Heart left ventricle (tissue), 16 donors: ENCODE measurements around the gene SMC5. TPM values are rescaled to one million over a fixed set of nuclear protein-coding genes. Genes with fewer than 3 reads are reported as not detected.

Source experiments
- ATAC-seq, 4 donors: fragments of 200-7000 bp; cut with Tn5 transposase; one replicate each; pipeline ENCODE4 v1.9.1; 2020 to 2022; ENCODE audit warnings: moderate library complexity in 4 of 4, mild to moderate bottlenecking in 3 of 4, moderate number of reproducible peaks in 1 of 4
- DNase-seq, 5 donors: peaks; one replicate each; pipeline ENCODE4 v3.0.0-alpha.2; 2020
- H3K27ac ChIP-seq, 12 donors: fragments of 200-600 bp; sonication (generic) in 4 of 12; one replicate each; pipeline versions ENCODE4 v1.5.0 to v1.8.0; 2016 to 2022; ENCODE audit warnings: mild to moderate bottlenecking in 2 of 12
- H3K27me3 ChIP-seq, 9 donors: fragments of 200-600 bp; sonication (generic) in 2 of 9; one replicate each; pipeline versions ENCODE4 v1.5.1 to v1.8.0; 2016 to 2022; ENCODE audit warnings: mild to moderate bottlenecking in 3 of 9
- H3K36me3 ChIP-seq, 9 donors: fragments of 200-600 bp; sonication (generic) in 2 of 9; one replicate each; pipeline versions ENCODE4 v1.5.0 to v1.8.0; 2018 to 2022; ENCODE audit warnings: mild to moderate bottlenecking in 2 of 9
- H3K4me1 ChIP-seq, 12 donors: fragments of 200-600 bp; sonication (generic) in 4 of 12; one replicate each; pipeline versions ENCODE4 v1.5.0 to v1.8.0; 2016 to 2022; ENCODE audit warnings: mild to moderate bottlenecking in 3 of 12
- H3K4me3 ChIP-seq, 12 donors: fragments of 200-600 bp; sonication (generic) in 4 of 12; one replicate each; pipeline versions ENCODE4 v1.5.0 to v1.8.0; 2017 to 2022; ENCODE audit warnings: mild to moderate bottlenecking in 9 of 12, moderate library complexity in 4 of 12
- H3K9me3 ChIP-seq, 12 donors: fragments of 200-600 bp; sonication (generic) in 4 of 12; one replicate each; pipeline versions ENCODE4 v1.5.0 to v1.8.0; 2016 to 2022; ENCODE audit warnings: mild to moderate bottlenecking in 1 of 12
- POLR2A ChIP-seq, 2 donors: fragments of 450-650 bp; IDR thresholded peaks; one replicate each; pipeline ENCODE4 v1.6.1; 2017; ENCODE audit warnings: antibody characterized with exemption in 2 of 2, mild to moderate bottlenecking in 2 of 2, moderate library complexity in 2 of 2
- WGBS, 4 donors: extraction: QIAGEN DNeasy Blood & Tissue Kit in 2 of 4; methylation state at CpG; one replicate each; pipeline versions ENCODE4 v1.1.5 to v1.1.7; 2013 to 2018; 5-methylcytosine and 5-hydroxymethylcytosine counted together
- intact Hi-C, 10 donors: fragments of 100-400 bp; cut with DNase I; formaldehyde crosslinking; loops; one replicate each; pipeline versions ENCODE4 v1.11.1 to v1.14.2; 2022
- long read RNA-seq, 3 donors: library from polyadenylated mRNA; unstranded; transcript quantifications; one replicate each; pipeline ENCODE4 v2.0.0, GENCODE V29; 2020 to 2021
- polyA plus RNA-seq, 2 donors: library from polyadenylated mRNA; stranded (reverse); fragments of 200-250 nt; gene quantifications; one replicate each; pipeline ENCODE4 v1.2.3, GENCODE V29; 2013
- total RNA-seq, 9 donors: library from RNA; depleted of rRNA in 2 of 9; stranded (reverse); fragments of >200 nt in 2 of 9; fragmentation: NEBNext Ultra II Directional in 3 of 9; extraction: Animal tissue kit (Norgen Biotek cat#: 25700) in 3 of 9; gene quantifications; one replicate each; pipeline versions ENCODE4 v1.1.0 to v1.2.4, GENCODE V29; 2016 to 2023
- TF ChIP-seq, protein P1 (sequence below), 12 donors: fragments of 200-600 bp; sonication (generic) in 4 of 12; IDR thresholded peaks; one replicate each; pipeline versions ENCODE4 v1.5.0 to v1.8.0; 2018 to 2022; ENCODE audit warnings: antibody characterized with exemption in 12 of 12, mild to moderate bottlenecking in 5 of 12
- donor health status: ischemic (EF 13 %, LVEDD 7.1; RV severe dilation, severe dysfunction).
- donor health status: healthy with polysubstance abuse.
- donor health status: DM: no; HTN: yes; CAD: no.
- donor health status: DM: no; HTN: no; CAD: no.
- donor health status: ischemic (EF 25% LVEDD 6.9; RV normal size, moderate dysfunction).
- donor health status: ischemic (EF 25% LVEDD 5.7; RV mildly dilated, moderate dysfunction).
- donor health status: healthy.
- donor health status: DM: yes; HTN: yes; CAD: no.
- donor health status: ischemic (EF 35%, LVEDD 5.7; RV mildly dilated, moderate dysfunction).
- donor health status: nonischemic (EF 11% LVEDD 7.7; RV severe dilation, severe dysfunction).
- donor health status: DM: yes; HTN: yes; CAD: no.
- donor health status: PGD.
- donor health status: ischemic (EF 29% LVEDD 5.4; RV normal size, mild dysfunction).
- donor health status: nonischemic (EF 23%, LVEDD 6.1; RV moderate dilation, normal function).

Gene SMC5
- total RNA-seq (10 to 100 TPM in 7 of 9 donors, 1 to 10 TPM in 2; 8.4 to 14.6 (median 11.4) TPM), polyA plus RNA-seq (10 to 100 TPM in 1 of 2 donors, 1 to 10 TPM in 1; 6.8 to 11.0 TPM)
- long read RNA-seq, donor 1, full-length matches to known transcripts: 3 of 16 reads
- long read RNA-seq, donor 1, partial matches to known transcripts: 8 of 16 reads
- long read RNA-seq, donor 1, other reads (novel, unspliced or antisense): 5 of 16 reads
- long read RNA-seq, donor 2, full-length matches to known transcripts: 1 of 42 reads
- long read RNA-seq, donor 2, partial matches to known transcripts: 28 of 42 reads
- long read RNA-seq, donor 2, other reads (novel, unspliced or antisense): 13 of 42 reads
- long read RNA-seq, donor 3, full-length matches to known transcripts: 5 of 24 reads
- long read RNA-seq, donor 3, partial matches to known transcripts: 10 of 24 reads
- long read RNA-seq, donor 3, other reads (novel, unspliced or antisense): 9 of 24 reads

GRCh38 chr9:70258692-70259511 is at the start of gene SMC5:
Gene SMC5, plus strand, starts transcription at chr9:70258978. Its CDS starts 101 bp downstream, at chr9:70259079.
- Histone ChIP-seq H3K9me3 (no peaks in the 10 kb centered on the region), H3K36me3 (peaks cover 0 to 18% (median under 1%) of the 10 kb centered on the region in 9 donors), H3K4me1 (peaks cover 5 to 58% (median 48%) of the 10 kb centered on the region in 12 donors), H3K4me3 (peak within 1 kb of the TSS; percentile 70 to 97 (median 85)), H3K27me3 (no peaks in the 10 kb centered on the region), H3K27ac (peak within 1 kb of the TSS; percentile 86 to 97 (median 94))
- ATAC-seq: peak; percentile 92 to 97 (median 95)
- DNase-seq: peak; percentile 91 to 95 (median 92)
- TF ChIP-seq POLR2A (IDR thresholded peaks at IDR 0.05): peak; percentile 85 to 95
- TF ChIP-seq, protein P1, sequence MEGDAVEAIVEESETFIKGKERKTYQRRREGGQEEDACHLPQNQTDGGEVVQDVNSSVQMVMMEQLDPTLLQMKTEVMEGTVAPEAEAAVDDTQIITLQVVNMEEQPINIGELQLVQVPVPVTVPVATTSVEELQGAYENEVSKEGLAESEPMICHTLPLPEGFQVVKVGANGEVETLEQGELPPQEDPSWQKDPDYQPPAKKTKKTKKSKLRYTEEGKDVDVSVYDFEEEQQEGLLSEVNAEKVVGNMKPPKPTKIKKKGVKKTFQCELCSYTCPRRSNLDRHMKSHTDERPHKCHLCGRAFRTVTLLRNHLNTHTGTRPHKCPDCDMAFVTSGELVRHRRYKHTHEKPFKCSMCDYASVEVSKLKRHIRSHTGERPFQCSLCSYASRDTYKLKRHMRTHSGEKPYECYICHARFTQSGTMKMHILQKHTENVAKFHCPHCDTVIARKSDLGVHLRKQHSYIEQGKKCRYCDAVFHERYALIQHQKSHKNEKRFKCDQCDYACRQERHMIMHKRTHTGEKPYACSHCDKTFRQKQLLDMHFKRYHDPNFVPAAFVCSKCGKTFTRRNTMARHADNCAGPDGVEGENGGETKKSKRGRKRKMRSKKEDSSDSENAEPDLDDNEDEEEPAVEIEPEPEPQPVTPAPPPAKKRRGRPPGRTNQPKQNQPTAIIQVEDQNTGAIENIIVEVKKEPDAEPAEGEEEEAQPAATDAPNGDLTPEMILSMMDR (IDR thresholded peaks at IDR 0.05): peak in 1 of 12 donors; percentile 9
- intact Hi-C loops: loop anchor here in 3 of 10 donors (2.0 to 10.0 kb wide), 3 partner anchors 284 to 346 kb away; no protein-coding TSS in a partner anchor
- 0% methylated on average over 50 to 75 of the region's 75 CpGs for WGBS, 4 donors

DNA sequence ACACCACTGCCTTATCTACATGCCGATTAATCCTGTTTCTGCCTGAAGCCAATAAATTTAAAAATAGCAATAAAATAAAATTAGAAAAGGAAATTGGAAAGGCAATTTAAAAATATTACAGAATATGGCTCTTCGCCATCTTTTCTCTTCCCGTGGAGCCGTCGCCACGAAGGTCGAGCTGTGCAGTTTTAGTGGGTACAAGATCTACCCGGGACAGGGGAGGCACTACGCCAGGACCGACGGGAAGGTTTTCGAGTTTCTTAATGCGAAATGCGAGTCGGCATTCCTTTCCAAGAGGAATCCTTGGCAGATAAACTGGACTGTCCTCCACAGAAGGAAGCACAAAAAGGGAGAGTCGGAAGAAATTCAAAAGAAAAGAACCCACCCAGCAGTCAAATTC is 41.7 kb upstream of the SMC5 start:
- H3K4me3 ChIP-seq: no peak overlapping the region
- intact Hi-C loops: no loop called here
- H3K27ac ChIP-seq: no peak overlapping the region
- WGBS, 4 donors: 84 to 94% (median 86%) methylated on average over 16 of the region's 16 CpGs
- H3K27me3 ChIP-seq: no peaks in the 10 kb centered on the region
- ATAC-seq (no peak), DNase-seq (no peak)
- TF ChIP-seq, protein P1 (IDR thresholded peaks at IDR 0.05): no peak
- no peak for TF ChIP-seq POLR2A (IDR thresholded peaks at IDR 0.05)
- peaks cover 0 to 11% (median 6%) of the 10 kb centered on the region in 12 donors for H3K9me3 ChIP-seq
- H3K4me1 ChIP-seq: no peaks in the 10 kb centered on the region
- peaks cover 0 to 31% (median 3%) of the 10 kb centered on the region in 9 donors for H3K36me3 ChIP-seq

DNA sequence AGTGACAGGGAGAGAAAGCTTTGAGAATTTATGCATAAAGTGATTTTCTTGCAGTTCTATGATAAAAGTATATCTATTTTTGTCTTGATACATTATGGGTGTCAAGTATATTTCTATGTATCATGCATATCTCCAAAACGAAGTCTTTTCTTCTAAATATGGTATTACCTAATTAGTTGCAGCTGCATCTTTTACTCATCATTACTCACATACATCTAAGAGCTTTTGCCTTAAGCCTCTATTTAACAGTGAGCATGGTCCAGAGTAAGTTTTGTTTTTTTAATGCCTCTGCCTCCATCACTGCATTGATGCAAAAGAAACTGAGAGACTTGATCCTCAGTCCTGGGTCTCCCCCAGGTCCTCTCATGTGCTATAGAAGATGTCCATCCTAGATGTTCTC is 40.0 kb upstream of the SMC5 start:
- no peaks in the 10 kb centered on the region for H3K9me3 ChIP-seq
- intact Hi-C loops: no loop called here
- H3K27me3 ChIP-seq: no peaks in the 10 kb centered on the region
- 44 to 82% (median 72%) methylated on average over 1 of the region's 1 CpG for WGBS, 4 donors
- ATAC-seq (no peak), DNase-seq (no peak)
- no peak overlapping the region for H3K27ac ChIP-seq
- no peaks in the 10 kb centered on the region for H3K4me1 ChIP-seq
- H3K4me3 ChIP-seq: no peak overlapping the region
- peaks cover 0 to 26% (median 3%) of the 10 kb centered on the region in 9 donors for H3K36me3 ChIP-seq
- no peak for TF ChIP-seq POLR2A (IDR thresholded peaks at IDR 0.05)
- TF ChIP-seq, protein P1 (IDR thresholded peaks at IDR 0.05): no peak
